Aorta (tissue), 5 donors: ENCODE results near the gene PI4KA. TPM values are rescaled to one million over a fixed set of nuclear protein-coding genes. Genes with fewer than 3 reads are reported as not detected.

Experiments
- ATAC-seq: fragments of 200-7000 bp; cut with Tn5 transposase; one replicate; pipeline ENCODE4 v1.9.1; 2022; ENCODE audit warnings: moderate library complexity; ENCODE audit not compliant: low FRiP score
- DNase-seq, 2 donors: peaks; one replicate each; pipeline ENCODE4 v3.0.0-alpha.2; 2020
- H3K27ac ChIP-seq, 2 donors: one replicate each; pipeline ENCODE4 v1.5.1; 2013; ENCODE audit warnings: low read length in 2 of 2, mild to moderate bottlenecking in 2 of 2, moderate library complexity in 2 of 2, control low read depth in 1 of 2, inconsistent platforms in 1 of 2, low read depth in 1 of 2
- H3K27me3 ChIP-seq, 2 donors: one replicate each; pipeline ENCODE4 v1.6.1; 2013; ENCODE audit warnings: control low read depth in 1 of 2, low read length in 1 of 2, mild to moderate bottlenecking in 1 of 2, moderate library complexity in 1 of 2; ENCODE audit not compliant: insufficient read depth in 2 of 2, control insufficient read depth in 1 of 2
- H3K36me3 ChIP-seq, 2 donors: one replicate each; pipeline ENCODE4 v1.6.1; 2013; ENCODE audit warnings: control low read depth in 1 of 2, low read length in 1 of 2, mild to moderate bottlenecking in 1 of 2; ENCODE audit not compliant: insufficient read depth in 2 of 2, control insufficient read depth in 1 of 2
- H3K4me1 ChIP-seq, 2 donors: one replicate each; pipeline ENCODE4 v1.6.1; 2013; ENCODE audit warnings: low read length in 2 of 2, control low read depth in 1 of 2, mild to moderate bottlenecking in 1 of 2, moderate library complexity in 1 of 2; ENCODE audit not compliant: insufficient read depth in 2 of 2, control insufficient read depth in 1 of 2
- H3K4me3 ChIP-seq, 2 donors: one replicate each; pipeline ENCODE4 v1.5.1; 2013; ENCODE audit warnings: low read length in 2 of 2, control low read depth in 1 of 2, mild to moderate bottlenecking in 1 of 2
- H3K9me3 ChIP-seq: one replicate; pipeline ENCODE4 v1.6.1; 2013; ENCODE audit warnings: mild to moderate bottlenecking, low read length; ENCODE audit not compliant: control insufficient read depth
- WGBS, 2 donors: extraction: QIAGEN DNeasy Blood & Tissue Kit; methylation state at CpG; one replicate each; pipeline ENCODE4 v1.1.7; 2013; 5-methylcytosine and 5-hydroxymethylcytosine counted together
- intact Hi-C, 2 donors: fragments of 100-400 bp; cut with DNase I; formaldehyde crosslinking; loops; one replicate each; pipeline versions ENCODE4 v1.14.2 to v1.15.0; 2022
- polyA plus RNA-seq, 2 donors: library from polyadenylated mRNA; stranded (reverse); fragments of 200-250 nt; gene quantifications; one replicate each; pipeline ENCODE4 v1.2.3, GENCODE V29; 2013
- total RNA-seq, 2 donors: library from RNA; stranded (reverse); fragmentation: NEBNext Ultra II Directional; extraction: Animal tissue kit (Norgen Biotek cat#: 25700); gene quantifications; one replicate each; pipeline ENCODE4 v1.2.1, GENCODE V29; 2021
- donor health status: healthy with polysubstance abuse.
- donor health status: Bipolar disorder and iron deficiency.
- donor health status: DM: no; HTN: no; CAD: no.
- donor health status: DM: no; HTN: no; CAD: no.
- donor health status: DM: yes; HTN: yes; CAD: no.

The PI4KA gene
- total and polyA plus RNA-seq, 4 donors = 21.9 to 107 (median 74.8) TPM

- intact Hi-C loops = no loop called here
- H3K36me3 ChIP-seq = peaks cover 8 to 18% of the 10 kb centered on the region in 2 donors
- ATAC-seq (no peak), DNase-seq (no peak)
- WGBS, 2 donors = 79 to 90% methylated on average over 4 of the region's 4 CpGs
- H3K4me1 ChIP-seq = no peaks in the 10 kb centered on the region
- no peaks in the 10 kb centered on the region for H3K9me3 ChIP-seq
- H3K27ac ChIP-seq = no peak overlapping the region
- no peak overlapping the region for H3K4me3 ChIP-seq
- H3K27me3 ChIP-seq = no peaks in the 10 kb centered on the region
Measured at GRCh38 chr22:20808844-20809243, 49.8 kb downstream of the PI4KA start.

DNA sequence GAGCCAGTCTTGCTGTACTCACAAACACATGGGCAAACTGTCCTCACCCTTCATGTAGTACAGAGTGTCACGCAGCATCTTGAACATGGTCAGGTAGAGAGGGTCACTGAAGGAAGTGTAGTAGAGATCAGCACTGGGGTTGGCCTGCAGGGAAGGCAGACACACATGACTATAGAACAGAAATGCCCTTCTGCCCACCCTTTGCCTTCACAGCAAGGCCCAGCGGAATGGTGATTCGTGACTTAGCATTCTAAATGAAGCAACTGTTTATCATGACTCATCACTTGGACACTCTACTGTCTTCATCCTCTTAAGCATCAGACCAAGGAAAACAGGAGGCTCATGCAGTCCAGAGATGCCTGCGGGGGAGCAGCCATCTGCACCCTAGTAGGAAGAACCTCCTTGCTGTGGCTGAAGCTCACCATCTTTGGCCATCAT, 51.3 kb downstream of the PI4KA start:
- 89 to 93% methylated on average over 4 of the region's 4 CpGs for WGBS, 2 donors
- DNase-seq = no peak
- Histone ChIP-seq H3K4me3 (no peak overlapping the region), H3K27ac (no peak overlapping the region), H3K4me1 (no peaks in the 10 kb centered on the region), H3K36me3 (peaks cover 8 to 21% of the 10 kb centered on the region in 2 donors), H3K27me3 (no peaks in the 10 kb centered on the region), H3K9me3 (no peaks in the 10 kb centered on the region)
- peak; percentile 22 for ATAC-seq
- intact Hi-C loops = no loop called here

- DNase-seq (no peak), ATAC-seq (no peak)
- Histone ChIP-seq H3K9me3 (no peaks in the 10 kb centered on the region), H3K27ac (no peak overlapping the region), H3K27me3 (no peaks in the 10 kb centered on the region), H3K4me3 (no peak overlapping the region), H3K36me3 (peaks cover 8 to 22% of the 10 kb centered on the region in 2 donors), H3K4me1 (no peaks in the 10 kb centered on the region)
- 71 to 76% methylated on average over 3 of the region's 3 CpGs for WGBS, 2 donors
- intact Hi-C loops = no loop called here
Measured at GRCh38 chr22:20805972-20806471, 52.6 kb downstream of the PI4KA start.

GRCh38 chr22:20804650-20805049, 54.0 kb downstream of the PI4KA start:
- Histone ChIP-seq H3K27me3 (no peaks in the 10 kb centered on the region), H3K9me3 (no peaks in the 10 kb centered on the region), H3K27ac (no peak overlapping the region), H3K4me1 (no peaks in the 10 kb centered on the region), H3K36me3 (peaks cover 8 to 20% of the 10 kb centered on the region in 2 donors), H3K4me3 (no peak overlapping the region)
- DNase-seq (no peak), ATAC-seq (no peak)
- intact Hi-C loops = no loop called here
- 88 to 89% methylated on average over 6 of the region's 6 CpGs for WGBS, 2 donors

DNA sequence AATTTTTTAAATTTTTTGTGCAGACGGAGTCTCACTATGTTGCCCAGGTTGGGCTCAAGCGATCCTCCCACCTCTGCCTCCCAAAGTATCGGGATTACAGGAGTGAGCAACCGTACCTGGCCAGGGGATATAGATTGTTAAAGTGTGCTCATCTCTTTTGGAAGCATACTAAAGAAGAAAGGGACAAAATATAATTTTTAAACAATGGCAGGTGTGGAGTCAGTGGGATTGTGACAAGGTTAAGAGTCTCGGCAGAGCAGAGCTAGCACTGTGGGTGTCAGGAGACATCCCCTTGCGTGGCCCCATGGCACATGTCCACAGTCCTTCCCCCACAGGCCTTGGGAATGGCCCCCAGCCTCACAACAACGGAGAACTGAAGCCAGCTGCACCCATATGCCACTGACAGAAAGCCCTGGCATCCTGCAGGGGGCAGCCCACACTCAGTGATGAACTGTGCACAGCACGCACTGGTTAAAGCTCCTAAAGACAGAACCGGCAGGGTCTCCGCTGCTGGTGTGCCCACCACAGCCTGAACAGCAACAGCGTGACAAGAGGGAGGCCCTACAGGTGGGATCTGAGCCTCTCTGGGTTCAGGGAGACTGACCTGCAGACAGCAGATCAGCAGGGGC, 54.8 kb downstream of the PI4KA start:
- H3K9me3 ChIP-seq = no peaks in the 10 kb centered on the region
- H3K4me1 ChIP-seq = no peaks in the 10 kb centered on the region
- intact Hi-C loops = no loop called here
- ATAC-seq = no peak
- WGBS, 2 donors = 71 to 73% methylated on average over 11 of the region's 11 CpGs
- H3K36me3 ChIP-seq = peaks cover 12 to 20% of the 10 kb centered on the region in 2 donors
- no peak for DNase-seq
- no peaks in the 10 kb centered on the region for H3K27me3 ChIP-seq
- no peak overlapping the region for H3K4me3 ChIP-seq
- H3K27ac ChIP-seq = no peak overlapping the region

- DNase-seq = no peak
- 94 to 95% methylated on average over 11 of the region's 11 CpGs for WGBS, 2 donors
- intact Hi-C loops = no loop called here
- no peaks in the 10 kb centered on the region for H3K4me1 ChIP-seq
- peaks cover 15 to 21% of the 10 kb centered on the region in 2 donors for H3K36me3 ChIP-seq
- H3K27me3 ChIP-seq = no peaks in the 10 kb centered on the region
- no peak overlapping the region for H3K27ac ChIP-seq
- no peaks in the 10 kb centered on the region for H3K9me3 ChIP-seq
- no peak for ATAC-seq
- H3K4me3 ChIP-seq = no peak overlapping the region
Measured at GRCh38 chr22:20802922-20803553, 55.6 kb downstream of the PI4KA start.

GRCh38 chr22:20802452-20802851, 56.2 kb downstream of the PI4KA start:
- Histone ChIP-seq H3K36me3 (peaks cover 15 to 21% of the 10 kb centered on the region in 2 donors), H3K27ac (no peak overlapping the region), H3K4me3 (no peak overlapping the region), H3K27me3 (no peaks in the 10 kb centered on the region), H3K9me3 (no peaks in the 10 kb centered on the region), H3K4me1 (no peaks in the 10 kb centered on the region)
- 76 to 77% methylated on average over 6 of the region's 6 CpGs for WGBS, 2 donors
- ATAC-seq (no peak), DNase-seq (no peak)
- intact Hi-C loops = no loop called here

DNA sequence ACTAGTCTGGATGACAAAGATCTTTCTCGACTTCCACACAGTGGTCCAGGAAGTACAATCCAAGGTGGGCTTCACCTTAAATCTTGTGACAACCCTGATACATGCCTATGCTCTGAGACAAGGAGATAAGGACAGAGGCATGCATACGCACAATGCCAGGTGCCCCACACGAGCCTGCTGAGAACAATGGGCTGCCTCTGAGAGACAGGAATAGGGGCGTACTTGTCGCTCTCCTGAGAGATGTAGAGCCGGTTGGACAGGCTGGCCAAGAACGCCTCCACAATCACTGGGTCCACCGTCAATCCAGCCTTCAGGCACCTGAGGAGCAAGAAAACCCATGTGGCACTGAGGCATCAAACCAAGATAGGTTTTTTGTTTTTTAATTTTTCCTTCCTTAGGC, 59.2 kb downstream of the PI4KA start:
- Histone ChIP-seq H3K36me3 (peaks cover 7 to 28% of the 10 kb centered on the region in 2 donors), H3K27me3 (no peaks in the 10 kb centered on the region), H3K27ac (no peak overlapping the region), H3K4me3 (no peak overlapping the region), H3K4me1 (no peaks in the 10 kb centered on the region), H3K9me3 (no peaks in the 10 kb centered on the region)
- 89% methylated on average over 8 of the region's 8 CpGs for WGBS, 2 donors
- no peak for ATAC-seq
- DNase-seq = no peak
- intact Hi-C loops = no loop called here

DNA sequence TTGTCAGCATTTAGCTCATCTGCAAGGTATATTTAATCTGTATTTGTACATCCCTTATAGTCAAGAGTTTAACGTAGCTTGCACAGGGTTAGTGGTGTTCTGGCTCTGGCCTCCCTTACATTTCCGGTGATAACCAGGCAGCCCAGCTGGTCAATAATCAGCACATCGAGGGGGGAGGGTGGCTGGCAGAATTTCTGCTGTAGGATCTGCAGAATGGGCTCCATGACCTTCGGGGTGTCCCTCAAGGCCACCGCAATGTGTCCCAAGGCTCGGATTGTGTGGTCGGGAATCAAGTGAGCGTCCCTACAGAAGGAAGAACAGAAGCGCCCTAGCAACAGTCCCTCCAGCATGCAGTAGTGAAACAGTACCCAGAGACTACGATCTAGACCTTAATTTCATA, 59.6 kb downstream of the PI4KA start:
- intact Hi-C loops = no loop called here
- ATAC-seq (no peak), DNase-seq (no peak)
- Histone ChIP-seq H3K4me3 (no peak overlapping the region), H3K36me3 (peaks cover 7 to 27% of the 10 kb centered on the region in 2 donors), H3K4me1 (no peaks in the 10 kb centered on the region), H3K27ac (no peak overlapping the region), H3K27me3 (no peaks in the 10 kb centered on the region), H3K9me3 (no peaks in the 10 kb centered on the region)
- WGBS, 2 donors = 92 to 93% methylated on average over 10 of the region's 10 CpGs
